ENCODE results near the gene VPS51.

Gene VPS51

GRCh38 chr11:65084598-65085375 is 11.2 kb upstream of the VPS51 start:
- TF ChIP-seq POLR2A (IDR thresholded peaks at IDR 0.05; ENCODE audit: low read length) (no peak), GATA1 (IDR thresholded peaks at IDR 0.05; ENCODE audit: low read depth, low read length) (no peak)
- no peak for DNase-seq

DNA sequence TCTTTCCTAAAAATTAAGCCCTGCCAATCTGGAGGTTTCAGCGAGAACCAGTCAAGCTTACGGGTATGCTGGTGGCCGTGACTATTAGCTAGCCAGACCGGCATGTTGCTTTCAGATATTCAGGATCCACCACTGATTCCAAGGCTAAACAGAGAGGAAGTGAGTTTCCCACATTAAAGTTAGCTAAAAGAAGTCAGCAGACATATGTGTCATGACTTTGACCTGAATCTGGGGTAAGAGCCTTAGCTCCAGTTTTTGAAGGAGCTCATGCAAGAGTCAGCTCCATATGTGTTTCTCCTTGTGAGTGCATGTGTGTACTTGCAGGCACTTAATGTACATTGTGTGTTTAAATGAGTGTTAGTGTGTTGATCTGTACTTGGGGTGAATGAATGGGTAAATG is 10.6 kb upstream of the VPS51 start:
- no peak for TF ChIP-seq GATA1 (IDR thresholded peaks at IDR 0.05; ENCODE audit: low read depth, low read length)
- no peak for TF ChIP-seq POLR2A (IDR thresholded peaks at IDR 0.05; ENCODE audit: low read length)
- no peak for DNase-seq

GRCh38 chr11:65086809-65087208 is 9.2 kb upstream of the VPS51 start:
- no peak for TF ChIP-seq GATA1 (IDR thresholded peaks at IDR 0.05; ENCODE audit: low read depth, low read length)
- TF ChIP-seq POLR2A (IDR thresholded peaks at IDR 0.05; ENCODE audit: low read length): no peak
- DNase-seq: no peak

GRCh38 chr11:65087216-65087615 is 8.8 kb upstream of the VPS51 start:
- no peak for DNase-seq
- TF ChIP-seq POLR2A (IDR thresholded peaks at IDR 0.05; ENCODE audit: low read length): no peak
- no peak for TF ChIP-seq GATA1 (IDR thresholded peaks at IDR 0.05; ENCODE audit: low read depth, low read length)

DNA sequence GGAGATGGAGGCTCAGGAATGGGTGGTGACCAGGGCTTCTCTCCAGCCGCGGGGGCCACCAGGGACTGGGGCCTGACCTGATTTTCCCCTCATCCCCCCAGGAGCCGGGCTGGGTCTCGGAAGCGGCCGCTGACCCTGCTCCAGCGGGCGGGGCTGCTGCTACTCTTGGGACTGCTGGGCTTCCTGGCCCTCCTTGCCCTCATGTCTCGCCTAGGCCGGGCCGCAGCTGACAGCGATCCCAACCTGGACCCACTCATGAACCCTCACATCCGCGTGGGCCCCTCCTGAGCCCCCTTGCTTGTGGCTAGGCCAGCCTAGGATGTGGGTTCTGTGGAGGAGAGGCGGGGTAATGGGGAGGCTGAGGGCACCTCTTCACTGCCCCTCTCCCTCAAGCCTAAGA is 8.2 kb upstream of the VPS51 start:
- TF ChIP-seq POLR2A (IDR thresholded peaks at IDR 0.05; ENCODE audit: low read length) (no peak), GATA1 (IDR thresholded peaks at IDR 0.05; ENCODE audit: low read depth, low read length) (no peak)
- DNase-seq: no peak

DNA sequence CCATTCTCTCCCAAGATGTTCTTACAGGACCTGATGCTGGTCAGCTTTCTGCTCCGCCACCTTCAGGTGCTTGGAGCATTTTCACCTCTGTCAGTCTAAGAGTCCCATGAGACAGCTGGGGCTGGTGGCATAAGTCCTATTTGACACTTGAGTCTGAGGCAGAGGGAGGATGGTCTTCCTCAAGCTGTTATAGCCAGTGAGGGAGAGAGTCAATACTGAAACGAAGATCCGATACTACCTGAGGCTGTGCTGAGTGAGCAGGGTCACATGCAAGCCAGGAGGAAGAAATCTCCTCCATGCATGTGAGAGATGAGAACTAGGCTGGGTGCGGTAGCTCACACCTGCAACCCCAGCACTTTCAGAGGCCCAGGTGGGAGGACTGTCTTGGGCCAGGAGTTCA is 6.4 kb upstream of the VPS51 start:
- no peak for DNase-seq
- no peak for TF ChIP-seq GATA1 (IDR thresholded peaks at IDR 0.05; ENCODE audit: low read depth, low read length)
- no peak for TF ChIP-seq POLR2A (IDR thresholded peaks at IDR 0.05; ENCODE audit: low read length)

- DNase-seq: no peak
- TF ChIP-seq POLR2A (IDR thresholded peaks at IDR 0.05; ENCODE audit: low read length) (no peak), GATA1 (IDR thresholded peaks at IDR 0.05; ENCODE audit: low read depth, low read length) (no peak)
These were observed 5.4 kb upstream of the VPS51 start for GRCh38 chr11:65090628-65091027.

DNA sequence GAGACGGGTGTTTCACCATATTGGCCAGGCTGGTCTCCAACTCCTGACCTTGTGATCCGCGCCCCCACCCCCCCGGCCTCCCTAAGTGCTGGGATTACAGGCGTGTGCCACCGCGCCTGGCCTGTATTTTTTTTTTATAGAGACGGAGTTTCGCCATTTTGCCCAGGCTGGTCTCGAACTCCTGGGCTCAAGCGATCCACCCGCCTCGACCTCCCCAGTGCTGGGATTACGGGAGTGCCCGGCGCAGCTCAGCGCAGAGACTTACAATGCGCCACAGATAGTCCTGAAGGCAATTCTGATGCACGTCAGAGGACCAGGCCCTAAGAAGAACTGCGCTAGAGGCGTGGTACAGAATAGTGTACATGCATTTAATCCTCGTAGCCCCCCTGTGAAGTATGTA is 587 bp upstream of the VPS51 start:
- DNase-seq: no peak
- TF ChIP-seq POLR2A (IDR thresholded peaks at IDR 0.05; ENCODE audit: low read length) (no peak), GATA1 (IDR thresholded peaks at IDR 0.05; ENCODE audit: low read depth, low read length) (no peak)

DNA sequence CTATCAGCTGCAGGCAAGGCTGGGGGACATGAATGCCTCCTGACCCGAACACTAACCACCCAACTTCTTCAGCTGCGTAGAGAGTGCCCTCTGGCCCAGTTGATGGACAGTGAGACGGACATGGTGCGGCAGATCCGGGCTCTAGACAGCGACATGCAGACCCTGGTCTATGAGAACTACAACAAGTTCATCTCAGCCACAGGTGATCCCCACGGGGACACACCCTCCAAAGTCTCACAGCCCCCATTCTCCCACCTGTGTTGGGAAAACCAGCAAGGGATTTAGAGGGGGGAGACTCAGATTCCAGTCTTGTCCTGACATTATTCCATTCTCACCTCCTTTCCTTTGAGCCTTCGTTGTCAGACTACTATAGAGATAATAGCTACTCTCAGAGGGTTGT is 912 bp downstream of the VPS51 start:
- DNase-seq: no peak
- TF ChIP-seq GATA1 (IDR thresholded peaks at IDR 0.05; ENCODE audit: low read depth, low read length) (no peak), POLR2A (IDR thresholded peaks at IDR 0.05; ENCODE audit: low read length) (no peak)

GRCh38 chr11:65100674-65101350 is 4.8 kb downstream of the VPS51 start:
- no peak for DNase-seq
- no peak for TF ChIP-seq POLR2A (IDR thresholded peaks at IDR 0.05; ENCODE audit: low read length)

- DNase-seq: no peak
- TF ChIP-seq POLR2A (IDR thresholded peaks at IDR 0.05; ENCODE audit: low read length) (no peak), GATA1 (IDR thresholded peaks at IDR 0.05; ENCODE audit: low read depth, low read length) (no peak)
These were observed 6.4 kb downstream of the VPS51 start for GRCh38 chr11:65102142-65103095.

DNA sequence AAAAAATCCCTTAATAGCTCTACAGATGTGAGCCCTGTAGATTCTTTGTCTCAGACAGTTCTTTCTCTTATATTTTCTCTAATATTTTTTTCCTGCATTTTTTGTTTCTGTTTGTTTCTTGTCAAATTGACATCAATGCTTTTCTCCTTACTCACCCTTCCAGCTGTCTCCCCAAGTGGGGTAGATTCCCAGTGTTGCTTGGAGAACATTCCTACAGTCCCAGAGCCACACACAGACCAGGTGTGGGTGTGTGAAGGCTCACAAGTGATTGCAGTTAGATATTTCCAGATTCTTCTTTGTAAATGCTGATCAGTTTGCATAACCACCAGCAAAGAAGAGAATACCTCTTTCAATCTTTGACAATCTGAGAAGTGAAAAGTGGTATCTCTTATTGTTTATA is 7.5 kb downstream of the VPS51 start:
- TF ChIP-seq GATA1 (IDR thresholded peaks at IDR 0.05; ENCODE audit: low read depth, low read length) (no peak), POLR2A (IDR thresholded peaks at IDR 0.05; ENCODE audit: low read length) (no peak)
- no peak for DNase-seq

- TF ChIP-seq GATA1 (IDR thresholded peaks at IDR 0.05; ENCODE audit: low read depth, low read length) (no peak), POLR2A (IDR thresholded peaks at IDR 0.05; ENCODE audit: low read length) (no peak)
- DNase-seq: no peak
These were observed 8.6 kb downstream of the VPS51 start for GRCh38 chr11:65104628-65105027.

DNA sequence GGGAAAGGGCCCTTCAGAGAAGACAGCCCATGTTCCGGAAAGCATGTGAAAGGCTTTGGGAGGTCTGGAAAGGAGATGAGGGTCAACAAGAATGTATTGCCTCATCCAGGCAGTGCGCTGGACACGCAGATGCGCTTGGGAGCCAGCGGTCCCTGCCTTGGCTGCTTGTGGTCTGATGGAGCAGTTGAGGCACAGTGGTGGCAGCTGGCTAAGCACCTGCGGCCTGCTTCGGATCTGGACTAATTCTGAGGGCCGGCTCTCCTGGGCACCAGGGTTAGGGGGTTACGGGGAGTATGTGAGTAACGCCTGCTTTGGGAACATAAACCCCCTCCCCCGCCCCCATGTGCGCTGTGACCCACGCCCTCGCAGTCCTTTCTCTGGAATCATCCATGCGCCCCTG is 11.1 kb downstream of the VPS51 start:
- TF ChIP-seq POLR2A (IDR thresholded peaks at IDR 0.05; ENCODE audit: low read length) (no peak), GATA1 (IDR thresholded peaks at IDR 0.05; ENCODE audit: low read depth, low read length) (no peak)
- no peak for DNase-seq
